ENCODE measurements around the gene FAM200C.

- TF ChIP-seq JUN (CRISPR knock-in tag; IDR thresholded peaks at IDR 0.05) (no peak), NR3C1 (CRISPR knock-in tag; conservative IDR thresholded peaks at IDR 0.05; ENCODE audit: low read depth) (no peak), CTCF (IDR thresholded peaks at IDR 0.05) (no peak), IRF1 (CRISPR knock-in tag; IDR thresholded peaks at IDR 0.05) (no peak), PRDM15 (CRISPR knock-in tag; IDR thresholded peaks at IDR 0.05) (no peak), HMGXB4 (CRISPR knock-in tag; IDR thresholded peaks at IDR 0.05) (no peak), MLX (CRISPR knock-in tag; IDR thresholded peaks at IDR 0.05) (no peak), ZNF138 (CRISPR knock-in tag; conservative IDR thresholded peaks at IDR 0.05) (no peak), ATF3 (CRISPR knock-in tag; conservative IDR thresholded peaks at IDR 0.05) (no peak)
Measured at GRCh38 chr5:160385496-160385895, 14.4 kb downstream of the FAM200C start.
